Inferior parietal cortex (tissue), 1 donor: ENCODE results near the gene CYB5A.
A peak's percentile ranks its signal among the peaks of the same experiment; 100 is the strongest.
"Not testable (repeated sequence)": the region's sequence is repeated elsewhere in the genome, so short reads cannot be mapped to it uniquely, and the experiment has no call there.

Source experiments
- DNase-seq: peaks from one replicate; pipeline ENCODE4 v3.0.0-alpha.2; 2016; ENCODE audit errors: extremely low spot score

The CYB5A gene

GRCh38 chr18:74291771-74292540 lies at the start of gene CYB5A:
CYB5A (minus strand) TSS chr18:74291963; CDS start chr18:74291875, 88 bp downstream.
- DNase-seq = peak; percentile 99

- DNase-seq = no peak
These were observed 46.1 kb upstream of the CYB5A start for GRCh38 chr18:74337912-74338309.

- no peak for DNase-seq
These were observed 45.6 kb upstream of the CYB5A start for GRCh38 chr18:74337155-74337911.

- DNase-seq = no peak
These were observed 44.9 kb upstream of the CYB5A start for GRCh38 chr18:74336656-74337055.

- no peak for DNase-seq
These were observed 42.6 kb upstream of the CYB5A start for GRCh38 chr18:74334242-74334893.

GRCh38 chr18:74333091-74333490 lies 41.3 kb upstream of the CYB5A start:
- no peak for DNase-seq

- no peak for DNase-seq
These were observed 39.6 kb upstream of the CYB5A start for GRCh38 chr18:74331404-74331803.

GRCh38 chr18:74329688-74330205 lies 38.0 kb upstream of the CYB5A start:
- no peak for DNase-seq

- DNase-seq = no peak
These were observed 36.4 kb upstream of the CYB5A start for GRCh38 chr18:74328206-74328605.

- not testable (repeated sequence) for DNase-seq
These were observed 35.0 kb upstream of the CYB5A start for GRCh38 chr18:74326791-74327190.

GRCh38 chr18:74326231-74326630 lies 34.5 kb upstream of the CYB5A start:
- no peak for DNase-seq

GRCh38 chr18:74316257-74317170 lies 24.8 kb upstream of the CYB5A start:
- DNase-seq = no peak

- no peak for DNase-seq
These were observed 23.9 kb upstream of the CYB5A start, which contains the start of gene C18orf63 for GRCh38 chr18:74315464-74316256. C18orf63 (plus strand) TSS chr18:74315839; CDS start chr18:74317866, 2,027 bp downstream.

GRCh38 chr18:74314759-74315463 lies 23.1 kb upstream of the CYB5A start:
- no peak for DNase-seq

GRCh38 chr18:74311000-74311399 lies 19.2 kb upstream of the CYB5A start:
- no peak for DNase-seq

GRCh38 chr18:74310411-74310810 lies 18.6 kb upstream of the CYB5A start:
- no peak for DNase-seq

- DNase-seq = no peak
These were observed 12.2 kb upstream of the CYB5A start for GRCh38 chr18:74303936-74304335.

GRCh38 chr18:74303306-74303705 lies 11.5 kb upstream of the CYB5A start:
- DNase-seq = no peak

- DNase-seq = no peak
These were observed 8.0 kb upstream of the CYB5A start for GRCh38 chr18:74299746-74300145.

GRCh38 chr18:74299162-74299561 lies 7.4 kb upstream of the CYB5A start:
- DNase-seq = no peak
